ENCODE data around the gene PKN2. TPM values are rescaled to one million over a fixed set of nuclear protein-coding genes. Genes with fewer than 3 reads are reported as not detected.
"Not testable (repeated sequence)": the region's sequence is repeated elsewhere in the genome, so short reads cannot be mapped to it uniquely, and the experiment has no call there.

Gene PKN2
- total RNA-seq, 4 donors from 2014 or later, result 30.9 to 47.8 (median 38.4) TPM

- H3K27me3 ChIP-seq, result no peaks in the 10 kb centered on the region
- H3K27ac ChIP-seq, result no peak overlapping the region
- no peaks in the 10 kb centered on the region for H3K36me3 ChIP-seq
- H3K9me3 ChIP-seq, result no peaks in the 10 kb centered on the region
- WGBS, 2 donors (ENCODE audit: low coverage in 1 of 2), result 56 to 63% methylated on average over 2 of the region's 2 CpGs
- TF ChIP-seq CTCF (IDR thresholded peaks at IDR 0.05) (no peak), POLR2AphosphoS5 (IDR thresholded peaks at IDR 0.05) (no peak), EP300 (IDR thresholded peaks at IDR 0.05) (no peak), POLR2A (IDR thresholded peaks at IDR 0.05) (no peak)
- ATAC-seq, result no peak
- peaks cover 3 to 53% (median 4%) of the 10 kb centered on the region in 3 donors for H3K4me1 ChIP-seq
- H3K4me3 ChIP-seq, result no peak overlapping the region
Measured at GRCh38 chr1:88698140-88698539, 14.1 kb downstream of the PKN2 start.

- no peaks in the 10 kb centered on the region for H3K27me3 ChIP-seq
- H3K4me3 ChIP-seq, result no peak overlapping the region
- TF ChIP-seq POLR2A (IDR thresholded peaks at IDR 0.05) (no peak), CTCF (IDR thresholded peaks at IDR 0.05) (no peak), POLR2AphosphoS5 (IDR thresholded peaks at IDR 0.05) (no peak), EP300 (IDR thresholded peaks at IDR 0.05) (no peak)
- no peaks in the 10 kb centered on the region for H3K9me3 ChIP-seq
- no peak for ATAC-seq
- no peaks in the 10 kb centered on the region for H3K36me3 ChIP-seq
- WGBS, 2 donors (ENCODE audit: low coverage in 1 of 2), result 8 to 59% methylated on average over 2 of the region's 2 CpGs
- peaks cover 3 to 49% (median 4%) of the 10 kb centered on the region in 3 donors for H3K4me1 ChIP-seq
- no peak overlapping the region for H3K27ac ChIP-seq
Measured at GRCh38 chr1:88698764-88699163, 14.7 kb downstream of the PKN2 start.

DNA sequence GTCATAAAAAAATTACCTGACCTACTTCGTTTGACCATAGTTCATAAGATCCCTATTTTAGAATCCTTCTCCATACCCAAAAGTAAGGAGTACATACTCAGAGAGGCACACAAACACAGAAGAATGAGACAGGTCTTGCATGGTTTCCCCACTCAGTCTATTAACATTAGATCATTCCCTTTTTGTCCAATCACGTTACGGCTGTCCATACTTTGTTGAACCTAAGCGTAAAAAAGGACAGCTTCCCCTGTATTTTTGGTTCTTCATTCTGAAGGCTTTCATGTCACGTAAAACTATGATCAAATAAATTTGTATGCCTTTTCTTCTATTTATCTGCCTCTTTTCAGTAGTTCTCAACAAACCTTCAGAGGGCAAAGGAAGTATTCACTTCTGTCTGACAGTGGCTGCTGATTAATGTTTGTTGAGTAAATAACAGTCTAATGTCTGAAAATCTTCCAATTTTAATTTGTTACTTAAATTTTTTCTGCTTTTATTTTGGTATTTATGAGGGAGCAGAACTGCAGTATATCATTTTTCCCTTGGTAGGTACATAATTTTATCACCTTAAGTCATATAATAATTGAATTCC, 16.4 kb downstream of the PKN2 start:
- no peak for ATAC-seq
- no peaks in the 10 kb centered on the region for H3K9me3 ChIP-seq
- no peak overlapping the region for H3K27ac ChIP-seq
- peaks cover 0 to 42% (median 4%) of the 10 kb centered on the region in 3 donors for H3K4me1 ChIP-seq
- no peaks in the 10 kb centered on the region for H3K36me3 ChIP-seq
- H3K4me3 ChIP-seq, result no peak overlapping the region
- WGBS, 2 donors (ENCODE audit: low coverage in 1 of 2), result 81 to 83% methylated on average over 5 of the region's 5 CpGs
- no peaks in the 10 kb centered on the region for H3K27me3 ChIP-seq
- TF ChIP-seq EP300 (IDR thresholded peaks at IDR 0.05) (no peak), POLR2AphosphoS5 (IDR thresholded peaks at IDR 0.05) (no peak), POLR2A (IDR thresholded peaks at IDR 0.05) (no peak), CTCF (IDR thresholded peaks at IDR 0.05) (no peak)

DNA sequence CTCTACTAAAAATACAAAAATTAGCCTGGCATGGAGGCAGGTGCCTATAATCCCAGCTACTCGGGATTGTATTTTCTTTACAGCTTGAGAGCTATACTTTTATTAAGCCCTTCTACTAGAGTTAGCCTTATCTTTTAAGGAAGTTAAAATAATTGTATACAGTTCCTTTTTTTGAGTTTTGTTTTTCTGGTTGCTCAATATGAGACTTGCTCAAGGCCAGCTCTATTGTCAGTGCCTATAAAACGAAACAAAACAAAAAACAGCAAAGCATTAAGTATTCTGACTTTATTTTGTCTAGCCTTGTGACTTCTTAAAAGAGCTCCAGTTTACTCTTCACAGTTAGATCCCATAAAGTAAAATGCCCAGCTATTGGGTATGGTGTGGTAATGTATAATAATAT, 17.2 kb downstream of the PKN2 start:
- 56 to 64% methylated on average over 2 of the region's 2 CpGs for WGBS, 2 donors (ENCODE audit: low coverage in 1 of 2)
- ATAC-seq, result peak; percentile 46

GRCh38 chr1:88701793-88702192, 17.7 kb downstream of the PKN2 start:
- H3K36me3 ChIP-seq, H3K9me3 ChIP-seq, H3K27me3 ChIP-seq, H3K4me3 ChIP-seq: not testable (repeated sequence)
- peak; percentile 62 for ATAC-seq
- H3K4me1 ChIP-seq, result peaks cover 0 to 42% (median 4%) of the 10 kb centered on the region in 3 donors
- H3K27ac ChIP-seq, result peak overlapping the region in 1 of 4 donors; percentile 24
- 84 to 95% methylated on average over 3 to 5 of the region's 5 CpGs for WGBS, 2 donors (ENCODE audit: low coverage in 1 of 2)

More for the DNA sequence above, 17.2 kb downstream of the PKN2 start:
- peaks cover 0 to 42% (median 4%) of the 10 kb centered on the region in 3 donors for H3K4me1 ChIP-seq
- TF ChIP-seq EP300 (IDR thresholded peaks at IDR 0.05) (no peak), CTCF (IDR thresholded peaks at IDR 0.05) (no peak), POLR2A (IDR thresholded peaks at IDR 0.05) (no peak), POLR2AphosphoS5 (IDR thresholded peaks at IDR 0.05) (no peak)
- H3K36me3 ChIP-seq, result no peaks in the 10 kb centered on the region
- H3K4me3 ChIP-seq, result no peak overlapping the region
- H3K27ac ChIP-seq, result no peak overlapping the region
- H3K9me3 ChIP-seq, result no peaks in the 10 kb centered on the region
- no peaks in the 10 kb centered on the region for H3K27me3 ChIP-seq

Measured in gastroesophageal sphincter (tissue), 4 donors.